Measurements from ENCODE around the gene SHROOM4.

The SHROOM4 gene

DNA sequence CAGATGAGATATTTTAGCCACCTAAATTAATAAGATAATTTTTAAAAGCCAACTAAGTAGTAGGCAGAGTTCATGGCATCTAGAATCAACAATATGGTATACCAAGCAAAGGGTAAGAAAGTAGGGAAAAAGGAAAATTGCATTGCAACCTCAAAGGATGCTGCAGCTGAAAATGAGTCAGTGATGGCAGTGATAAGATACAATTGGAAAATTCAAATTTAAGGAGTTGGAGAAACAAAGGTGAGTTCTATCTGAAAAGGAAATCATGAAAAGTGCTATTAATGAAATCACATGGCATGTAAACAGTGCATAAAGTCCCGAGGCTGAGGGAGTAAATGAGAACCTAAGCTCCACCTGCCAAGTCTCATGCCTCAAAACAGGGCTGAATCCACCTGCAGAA, 33.9 kb downstream of the SHROOM4 start:
- DNase-seq: no peak

DNA sequence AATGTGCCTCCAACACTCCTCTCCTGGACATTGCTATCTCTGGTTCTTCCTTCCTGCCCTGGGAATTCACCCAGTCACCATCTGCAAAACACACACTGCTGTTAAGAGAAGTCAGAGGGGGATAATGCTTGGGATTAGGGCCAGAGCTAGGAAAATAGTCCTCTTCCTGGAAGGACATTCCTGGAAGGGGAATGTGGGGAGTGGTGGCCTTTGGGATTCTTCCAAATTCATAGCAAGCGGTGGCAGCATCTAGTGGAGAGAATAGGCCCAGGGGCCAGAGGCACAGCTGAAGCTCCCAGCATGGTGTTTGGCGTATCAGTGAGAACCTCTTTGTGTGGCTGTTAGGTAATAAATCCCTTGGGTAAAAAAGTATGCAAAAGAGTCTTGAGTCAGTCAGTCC, 34.3 kb downstream of the SHROOM4 start:
- DNase-seq: no peak

DNA sequence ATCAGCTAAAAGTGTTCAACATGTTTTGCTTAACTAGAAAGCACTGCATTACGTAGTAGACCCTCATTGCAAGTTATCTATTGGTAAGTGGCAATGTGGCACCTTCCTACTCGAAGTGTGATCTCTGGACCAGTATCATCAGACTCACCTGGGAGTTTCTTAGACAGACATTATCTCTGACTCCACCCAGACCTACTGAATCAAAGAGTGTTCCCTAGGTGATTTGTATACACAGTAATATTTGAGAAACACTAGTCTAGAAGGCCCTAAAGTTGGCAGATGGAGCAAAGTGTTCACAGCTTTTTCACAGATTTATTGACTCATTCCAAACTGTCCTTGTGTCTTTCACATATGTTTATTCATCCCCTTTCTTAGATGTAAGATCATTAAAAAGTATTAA, 35.7 kb downstream of the SHROOM4 start:
- DNase-seq: no peak

DNA sequence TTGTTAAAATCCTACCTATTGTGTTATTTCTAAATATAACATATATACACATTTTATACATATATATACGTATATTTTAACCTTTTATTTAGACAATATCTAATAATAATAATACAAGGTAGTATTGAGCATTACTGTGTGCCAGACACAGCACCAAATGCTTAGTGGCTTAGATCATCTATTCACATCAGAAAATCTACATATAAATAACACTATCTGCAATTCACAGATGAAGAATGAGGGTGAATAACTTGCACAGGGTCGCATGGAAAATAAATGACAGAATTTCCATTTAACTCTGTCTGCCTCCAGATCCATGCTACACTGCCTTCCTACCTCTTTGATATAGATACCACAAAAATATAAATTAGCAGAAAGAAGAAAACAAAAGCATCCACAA, 37.7 kb downstream of the SHROOM4 start:
- no peak for DNase-seq

DNA sequence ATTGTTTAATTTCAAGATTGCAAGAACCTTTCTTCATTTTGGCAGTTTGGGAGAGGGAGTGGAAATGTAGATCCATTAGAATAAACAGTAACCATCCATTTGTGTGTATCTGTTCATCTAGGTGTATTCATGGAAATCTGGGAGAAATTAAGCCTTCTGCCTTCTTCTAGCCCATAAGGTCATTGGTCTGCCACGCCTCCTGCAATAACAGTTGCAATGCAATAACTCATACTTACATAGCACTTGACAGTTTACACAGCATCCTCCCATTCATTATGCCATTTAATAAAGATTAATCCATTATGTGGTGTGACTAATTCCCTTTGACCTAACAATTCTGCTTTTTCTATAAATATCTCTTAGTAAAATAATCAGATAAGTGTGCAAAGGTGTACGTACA, 42.6 kb downstream of the SHROOM4 start:
- no peak for DNase-seq

DNA sequence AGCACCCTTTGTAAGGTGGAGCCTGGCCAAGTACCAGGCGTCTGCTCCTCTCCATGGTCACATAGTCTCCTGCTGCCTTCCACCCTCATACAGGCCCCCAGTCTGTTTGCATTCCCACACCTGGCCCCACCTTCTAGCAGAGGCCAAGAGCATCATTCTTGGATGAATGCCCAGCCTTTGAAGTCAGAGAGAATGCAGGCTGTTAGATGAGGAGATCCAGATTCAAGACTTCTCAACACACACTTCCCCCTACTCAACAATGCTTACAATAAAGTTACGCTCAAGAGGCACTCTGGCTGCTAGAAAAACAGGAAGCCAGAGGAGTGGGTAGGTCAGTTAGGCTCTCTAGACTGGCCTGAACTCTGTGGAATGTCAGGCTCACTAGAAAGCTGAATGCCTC, 43.3 kb downstream of the SHROOM4 start:
- no peak for DNase-seq

DNA sequence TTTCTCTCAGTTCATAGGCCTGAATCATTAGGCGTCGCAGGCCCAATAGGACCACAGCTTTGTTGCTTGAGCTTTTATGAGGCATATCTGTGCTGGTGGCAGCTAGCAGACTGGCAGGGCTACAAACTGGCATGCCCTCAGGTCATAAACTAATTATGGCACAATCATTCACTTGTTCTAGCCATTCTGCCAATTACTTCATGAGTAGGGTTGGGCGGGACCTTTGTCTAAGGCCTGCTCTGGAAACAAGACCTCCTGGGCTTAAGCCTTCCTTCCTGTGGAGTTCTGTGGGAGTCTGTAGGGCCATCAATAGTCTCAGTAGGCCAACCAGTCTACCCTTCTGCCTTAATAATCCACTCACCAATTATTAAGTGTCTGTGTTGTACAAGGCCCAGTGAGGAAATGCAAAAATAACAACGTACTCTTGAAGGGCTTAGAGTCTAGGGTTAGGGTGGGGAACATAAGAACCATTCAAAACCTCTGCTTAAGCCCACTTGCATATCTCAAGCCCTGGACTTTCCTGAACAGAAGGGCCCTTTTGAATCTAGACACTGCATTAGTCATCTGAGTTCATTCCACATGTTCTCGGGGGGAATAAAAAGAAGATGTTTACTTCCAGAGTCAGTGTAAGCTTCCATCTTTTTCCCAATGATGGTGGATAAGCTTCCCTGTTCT, 44.5 kb downstream of the SHROOM4 start:
- DNase-seq: no peak

DNA sequence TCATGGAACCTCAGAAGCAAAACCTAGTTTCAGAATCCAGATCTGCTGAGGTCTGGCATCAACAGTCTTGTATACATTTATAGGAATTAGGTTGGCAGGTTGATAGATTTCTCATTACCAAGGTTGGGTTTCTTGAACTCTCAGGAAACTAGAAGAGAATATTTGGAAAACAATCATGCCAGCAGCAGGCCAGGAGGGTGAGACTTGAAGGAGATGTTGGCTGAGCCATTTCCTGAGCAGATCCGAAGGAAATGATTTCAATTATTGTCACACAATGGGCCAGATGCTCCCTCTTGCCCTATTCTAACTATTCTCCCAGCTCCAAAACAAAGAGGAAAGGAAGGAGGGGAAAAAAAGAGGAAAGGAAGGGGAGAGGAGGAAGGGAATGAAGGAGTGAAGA, 45.2 kb downstream of the SHROOM4 start:
- no peak for DNase-seq

DNA sequence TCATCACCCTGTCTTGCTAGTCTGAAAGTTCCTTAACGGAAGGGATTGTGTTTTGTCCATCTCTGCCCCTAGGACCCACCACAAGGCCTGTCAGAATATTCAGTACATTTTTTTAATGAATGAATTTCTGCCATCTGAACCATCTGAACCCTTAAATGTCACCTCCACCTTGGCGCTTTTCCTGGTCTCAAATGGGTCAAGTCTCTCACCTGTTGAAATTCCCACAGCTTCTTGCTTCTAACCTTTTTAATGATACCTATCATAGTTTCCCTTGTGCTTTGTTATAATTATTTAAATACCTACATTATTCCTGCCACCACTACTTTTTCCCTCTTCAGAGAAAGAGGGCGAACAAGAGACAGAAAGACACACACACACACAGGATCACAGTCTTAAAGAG, 48.0 kb downstream of the SHROOM4 start:
- no peak for DNase-seq

DNA sequence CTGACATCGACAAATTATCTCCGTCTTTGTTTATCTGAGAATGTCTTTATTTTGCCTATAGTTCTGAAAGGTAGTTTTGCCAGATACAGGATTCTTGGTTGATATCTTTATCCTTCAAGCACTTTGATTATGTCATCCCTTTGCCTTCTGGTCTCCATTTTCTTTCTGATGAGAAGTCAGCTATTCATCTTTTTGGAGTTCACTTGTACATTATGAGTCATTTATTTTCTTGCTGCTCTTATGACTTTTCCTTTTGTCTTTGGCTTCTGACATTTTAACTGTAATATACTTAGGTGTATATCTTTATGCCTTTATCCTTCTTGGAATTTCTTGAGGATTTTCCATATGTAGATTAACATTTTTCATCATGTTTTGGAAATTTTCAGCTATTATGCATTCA, 51.4 kb downstream of the SHROOM4 start:
- no peak for DNase-seq

DNA sequence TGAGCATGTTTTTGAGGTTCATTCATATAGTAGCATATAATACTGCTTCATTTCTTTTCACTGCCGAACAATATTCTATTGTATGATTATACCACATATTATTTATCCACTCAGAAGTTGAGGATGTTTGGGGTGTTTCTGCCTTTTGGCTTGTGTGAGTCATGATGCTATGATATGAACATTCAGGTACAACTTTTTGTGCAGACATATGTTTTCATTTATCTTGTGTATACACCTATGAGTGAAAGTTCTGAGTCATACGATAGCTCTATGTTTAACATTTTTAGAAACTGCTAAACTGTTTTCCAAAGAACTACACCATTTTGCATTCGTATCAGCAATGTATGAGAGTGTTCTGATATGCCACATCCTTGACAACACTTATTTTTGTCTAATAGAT, 57.7 kb downstream of the SHROOM4 start:
- no peak for DNase-seq

DNA sequence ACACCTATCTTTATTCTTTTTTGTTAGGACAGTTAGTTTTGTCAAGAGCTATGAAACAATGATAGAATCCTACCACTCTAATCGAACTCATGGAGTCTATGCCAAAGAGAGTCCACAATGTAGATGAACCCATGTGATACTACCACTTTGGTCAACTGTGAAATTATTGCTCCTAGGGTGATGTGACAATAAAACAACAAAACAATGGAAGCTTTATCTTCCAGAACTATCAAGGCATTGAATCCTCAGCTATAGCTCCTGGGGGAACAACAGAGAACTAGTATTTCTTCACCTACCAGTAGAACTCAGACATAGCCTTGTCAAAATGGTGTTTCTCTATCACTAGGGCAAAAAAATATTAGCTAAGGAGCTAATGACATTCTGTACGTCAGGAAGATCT, 62.9 kb downstream of the SHROOM4 start:
- no peak for DNase-seq

DNA sequence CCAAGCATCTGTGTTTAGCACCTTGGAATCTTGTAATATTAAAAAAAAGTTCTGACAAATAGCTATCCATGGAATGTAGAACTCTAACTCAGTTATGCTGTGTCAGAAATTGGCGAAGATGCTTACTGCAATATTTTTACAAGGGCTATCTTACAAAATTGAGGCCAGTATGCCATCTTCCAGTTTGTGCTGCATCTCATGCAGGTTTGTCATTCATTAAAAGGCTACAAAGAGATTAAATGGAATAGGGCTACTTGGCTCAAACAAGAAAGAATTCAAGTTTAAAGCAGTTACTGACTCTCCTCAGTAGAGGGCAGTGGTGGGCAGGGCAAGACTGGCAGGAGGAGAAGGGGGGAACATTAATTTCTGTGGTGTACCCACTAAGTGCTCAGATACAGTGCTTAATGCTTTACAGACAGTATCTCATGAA, 66.5 kb downstream of the SHROOM4 start:
- DNase-seq: no peak

DNA sequence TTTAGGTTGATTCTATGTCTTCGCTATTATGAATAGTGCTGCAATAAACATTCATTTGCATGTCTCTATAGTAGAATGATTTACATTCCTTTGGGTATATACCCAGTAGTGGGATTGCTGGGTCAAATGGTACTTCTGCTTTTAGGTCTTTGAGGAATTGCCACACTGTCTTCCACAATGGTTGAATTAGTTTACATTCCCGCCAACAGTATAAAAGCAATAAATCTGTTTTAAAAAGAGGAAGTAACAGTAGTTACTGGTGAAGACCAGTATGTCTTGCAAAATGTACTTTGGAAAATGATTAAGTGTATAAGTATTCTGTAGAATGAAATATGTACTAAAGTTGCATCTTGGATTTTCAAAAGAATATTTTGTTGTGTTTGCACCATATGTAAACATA, 77.3 kb downstream of the SHROOM4 start:
- no peak for DNase-seq

DNA sequence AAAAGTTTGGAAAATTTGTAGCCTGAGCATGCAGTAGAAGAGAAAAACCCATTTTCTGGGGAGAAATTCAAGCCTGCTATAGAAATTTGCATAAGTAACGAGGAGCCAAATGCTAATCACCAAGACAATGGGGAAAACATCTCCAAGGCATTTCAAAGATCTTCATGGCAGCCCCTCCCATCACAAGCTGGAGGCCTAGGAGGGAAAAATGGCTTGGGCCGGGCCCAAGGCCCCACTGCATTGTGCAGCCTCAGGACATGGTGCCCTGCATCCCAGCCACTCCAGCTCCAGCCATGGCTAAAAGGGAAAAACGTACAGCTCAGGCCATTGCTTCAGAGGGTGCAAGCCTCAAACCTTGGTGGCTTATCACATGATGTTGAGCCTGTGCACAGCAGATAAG, 87.7 kb downstream of the SHROOM4 start:
- DNase-seq: no peak

DNA sequence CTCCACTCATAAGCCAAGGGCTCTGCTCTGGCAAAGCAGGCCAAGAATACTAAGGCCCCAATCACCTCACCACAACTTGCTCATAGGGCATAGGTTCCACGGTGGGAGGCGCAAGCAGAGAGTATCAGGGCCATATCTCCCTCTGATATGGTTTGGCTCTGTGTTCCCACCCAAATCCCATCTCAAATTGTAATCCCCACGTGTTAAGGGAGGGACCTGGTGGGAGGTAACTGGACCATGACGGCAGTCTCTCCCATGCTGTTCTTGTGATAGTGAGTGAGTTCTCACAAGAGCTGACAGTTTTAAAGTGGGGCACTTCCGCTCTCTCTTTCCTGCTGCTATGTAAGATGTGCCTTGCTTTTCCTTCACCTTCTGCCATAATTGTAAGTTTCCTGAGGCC, 88.7 kb downstream of the SHROOM4 start:
- no peak for DNase-seq

DNA sequence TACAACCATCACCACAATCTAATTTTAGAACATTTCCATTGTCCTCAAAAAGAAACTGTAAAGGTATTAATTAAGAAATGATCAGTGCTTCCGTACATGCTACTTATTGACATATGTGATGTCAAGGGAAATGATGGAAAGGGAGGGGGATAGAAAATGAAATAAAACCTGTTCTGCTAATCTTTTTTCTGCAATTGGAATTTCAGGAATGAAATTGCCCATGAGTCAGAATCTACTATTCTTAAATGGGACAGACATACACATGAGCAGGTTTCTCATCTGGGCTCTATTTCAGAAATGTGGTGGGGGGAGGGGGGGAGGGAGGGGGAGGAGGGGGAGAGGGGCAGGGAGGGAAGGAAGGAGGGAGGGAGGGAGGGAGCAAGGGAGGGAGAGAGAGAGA, 91.0 kb downstream of the SHROOM4 start:
- DNase-seq: no peak

DNA sequence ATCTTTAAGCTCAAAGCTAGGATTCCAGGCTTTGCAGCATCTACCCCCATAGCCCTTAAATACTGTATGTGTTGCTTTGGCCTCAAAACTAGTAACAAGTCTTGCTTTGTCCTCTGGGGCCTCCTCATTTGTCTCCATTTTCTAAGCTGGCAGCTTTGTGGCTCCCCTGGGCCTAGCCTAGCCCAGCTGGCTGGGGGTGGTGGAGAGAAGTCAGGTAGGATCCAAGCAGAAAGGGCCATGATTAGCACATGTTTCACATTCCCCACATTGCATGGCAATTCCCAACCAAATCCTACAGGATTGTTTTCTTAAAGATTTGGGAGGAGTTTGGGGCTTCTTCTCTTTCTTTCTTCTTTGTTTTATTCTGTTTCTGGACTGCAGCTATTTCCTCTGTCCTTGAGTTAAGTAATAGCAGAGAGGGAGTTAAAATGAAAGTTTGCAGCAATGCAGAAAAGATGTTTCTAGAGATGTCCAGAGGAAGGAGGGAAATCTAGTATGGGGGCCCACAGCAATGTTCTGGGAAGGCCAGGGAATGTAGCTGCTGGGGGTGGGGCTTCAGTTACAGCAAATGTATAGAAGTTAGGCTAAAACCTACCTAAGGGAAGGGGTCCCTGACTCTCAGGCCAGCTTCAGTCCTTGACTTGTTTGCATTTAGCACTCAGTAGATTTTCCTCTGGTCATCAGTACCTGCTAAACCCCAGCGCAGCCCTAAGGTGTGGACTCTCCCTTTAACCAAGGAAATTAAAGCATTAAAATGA, 92.1 kb downstream of the SHROOM4 start:
- no peak for DNase-seq

DNA sequence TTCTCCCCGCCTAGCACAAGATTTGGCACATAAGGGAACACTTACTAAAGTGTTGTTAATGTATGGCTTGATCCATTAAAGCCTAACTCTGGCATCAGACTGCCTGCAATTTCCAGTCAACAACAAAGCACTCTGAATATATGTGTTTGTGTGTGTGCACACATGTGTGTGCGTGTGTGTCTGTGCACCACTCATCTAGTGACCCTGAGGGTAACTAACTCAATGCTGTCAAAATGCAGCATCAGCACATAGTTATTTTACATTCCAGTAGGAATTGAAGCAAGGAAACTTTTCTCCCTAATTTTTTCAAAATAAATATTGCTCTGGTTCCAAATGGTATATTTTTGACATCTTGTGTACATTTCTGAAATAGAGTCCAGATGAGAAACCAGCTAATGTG, 94.4 kb downstream of the SHROOM4 start:
- DNase-seq: no peak

DNA sequence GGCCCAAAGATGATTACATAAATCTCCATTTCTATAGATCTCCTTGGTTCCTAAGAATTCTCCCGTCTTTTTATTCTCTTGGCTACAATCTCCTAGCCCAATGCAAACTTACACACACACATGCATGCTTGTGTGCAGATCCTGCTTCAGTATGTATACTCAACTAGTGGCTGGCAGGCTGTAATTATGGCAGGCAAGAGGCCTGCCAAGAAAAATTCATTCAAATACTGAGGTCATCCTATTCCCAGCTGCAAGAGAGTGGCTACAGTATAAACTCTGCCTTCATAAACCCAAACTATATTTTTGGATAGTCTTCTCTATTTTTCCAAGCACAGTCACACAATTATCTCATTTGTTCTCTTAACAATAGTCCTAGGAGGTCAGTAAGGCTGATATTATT, 95.2 kb downstream of the SHROOM4 start:
- DNase-seq: no peak

DNA sequence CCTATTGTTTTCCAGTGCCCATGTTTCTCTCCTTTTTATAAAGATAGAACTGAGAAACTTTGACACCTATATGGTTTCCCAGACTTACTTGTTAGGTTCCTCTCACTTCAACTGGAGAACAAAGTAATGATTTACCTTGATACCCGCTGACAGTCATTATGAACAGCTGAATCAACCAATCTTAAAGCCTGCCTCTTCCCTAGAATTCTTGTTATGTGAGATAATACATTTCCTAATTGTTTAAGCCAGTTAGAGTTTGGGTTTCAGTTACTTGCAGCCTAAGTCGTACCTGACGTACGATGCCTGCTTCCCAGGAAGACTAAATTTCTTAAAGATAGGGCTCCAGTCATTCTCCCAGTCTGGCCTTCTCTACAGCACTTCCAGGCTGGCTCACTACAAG, 97.3 kb downstream of the SHROOM4 start:
- no peak for DNase-seq

DNA sequence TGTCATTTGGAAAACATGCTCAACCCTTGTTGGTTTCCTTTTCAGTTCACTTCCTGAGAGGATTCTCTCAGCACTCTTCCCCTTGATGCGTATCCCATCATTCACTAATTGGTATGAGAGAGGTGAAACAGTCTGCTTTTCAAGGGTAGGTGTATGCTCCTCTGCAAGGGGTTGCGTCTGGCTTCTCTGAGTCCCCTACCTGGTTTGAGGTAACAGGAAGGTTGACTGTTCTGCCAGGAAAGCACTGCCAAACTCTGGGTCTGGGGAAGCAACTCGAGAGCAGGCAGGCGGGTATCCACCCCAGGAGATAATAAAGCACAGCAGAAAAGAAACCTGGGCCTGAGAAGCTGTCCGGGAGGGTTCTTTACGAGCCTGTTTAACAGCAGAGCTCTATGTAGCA, 101.2 kb downstream of the SHROOM4 start:
- no peak for DNase-seq

DNA sequence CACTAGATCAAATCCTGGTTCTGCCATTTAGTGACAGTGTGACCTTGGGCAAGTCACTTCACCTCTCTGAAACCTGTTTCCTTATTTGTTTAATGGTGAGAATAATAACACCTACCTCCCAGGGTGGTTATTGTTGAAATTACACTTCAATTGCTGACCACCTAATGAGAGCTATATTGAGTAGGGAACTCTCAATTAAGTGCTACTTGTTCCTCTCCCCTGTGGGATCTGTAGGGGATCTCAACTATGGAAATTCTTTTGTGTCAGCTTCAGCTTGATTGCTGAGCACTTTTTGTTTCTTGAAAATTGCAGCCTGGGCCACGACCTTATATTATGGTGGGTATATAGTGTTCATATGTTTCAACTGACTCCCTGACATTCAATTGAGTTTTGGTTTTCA, 102.1 kb downstream of the SHROOM4 start:
- DNase-seq: no peak

DNA sequence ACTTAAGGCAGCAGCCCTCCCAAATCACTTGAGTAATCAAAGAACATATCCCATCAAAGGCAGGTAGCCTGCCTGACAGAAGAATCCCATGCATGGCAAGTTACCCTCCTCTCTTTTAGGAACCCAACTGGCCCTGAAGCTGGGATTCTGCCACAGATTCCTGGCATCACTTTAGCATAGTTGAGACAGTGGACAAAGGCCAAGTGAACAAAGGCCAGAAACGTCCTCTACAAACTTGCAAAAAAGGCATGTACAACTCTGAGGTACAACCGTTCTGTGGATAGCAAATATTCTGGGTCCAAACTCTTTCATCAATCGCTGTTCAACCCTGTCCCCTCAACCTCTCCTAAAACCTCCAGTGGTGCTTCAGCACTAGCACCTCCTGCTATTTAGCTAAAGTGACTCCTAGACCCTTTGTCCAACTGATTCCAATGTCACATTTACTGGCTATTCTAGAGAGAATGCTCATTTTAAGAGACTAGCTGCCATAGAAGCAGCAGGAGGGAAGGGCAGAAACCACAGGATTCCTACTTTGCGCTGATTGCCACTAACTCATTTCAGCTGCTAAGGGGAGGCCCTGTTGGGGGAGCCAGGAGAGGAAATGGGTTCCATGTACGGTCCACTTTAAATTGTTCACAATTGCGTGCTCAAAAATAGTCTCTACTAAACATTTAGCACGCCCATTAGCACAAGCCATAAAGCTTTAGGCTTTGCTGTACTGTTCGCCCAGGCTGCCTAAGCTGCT, 105.9 kb downstream of the SHROOM4 start:
- DNase-seq: no peak
